T-helper 17 cell (primary cell): ENCODE measurements around the gene MTARC1. TPM values are rescaled to one million over a fixed set of nuclear protein-coding genes. Genes with fewer than 3 reads are reported as not detected.

Experiments
- ATAC-seq: fragments of 150-1000 bp; cut with Tn5 transposase; 2 replicates; pipeline ENCODE4 v1.10.0; 2021; ENCODE audit warnings: mild to moderate bottlenecking, moderate library complexity
- DNase-seq, 3 donors: peaks; one replicate each; pipeline versions ENCODE4 v3.0.0 to v3.0.0-alpha.2; 2020 to 2021
- H3K9me3 ChIP-seq: one replicate; pipeline ENCODE4 v1.7.0; 2013; ENCODE audit warnings: low read length, mild to moderate bottlenecking; ENCODE audit not compliant: control insufficient read depth, poor library complexity, severe bottlenecking
- H3K27ac Mint-ChIP-seq: one replicate; pipeline ENCODE4 v1.8.0; 2022; ENCODE audit warnings: mild to moderate bottlenecking, moderate library complexity, mixed read lengths
- H3K27me3 Mint-ChIP-seq: one replicate; pipeline ENCODE4 v1.8.0; 2022; ENCODE audit warnings: mixed read lengths
- H3K36me3 Mint-ChIP-seq: one replicate; pipeline ENCODE4 v1.8.0; 2022; ENCODE audit warnings: low read depth, mixed read lengths
- H3K4me1 Mint-ChIP-seq: one replicate; pipeline ENCODE4 v1.8.0; 2022; ENCODE audit warnings: mild to moderate bottlenecking, mixed read lengths
- H3K4me3 Mint-ChIP-seq: one replicate; pipeline ENCODE4 v1.8.0; 2022; ENCODE audit warnings: mild to moderate bottlenecking, moderate library complexity, mixed read lengths
- total RNA-seq, 4 donors: library from RNA in 2 of 4; stranded (reverse) in 2 of 4; gene quantifications; one replicate each; pipeline ENCODE4 v1.2.3 and lab custom pipeline; 2022 to 2026

Gene MTARC1
- total RNA-seq, 2 donors from 2014 or later: 0.75 TPM; not detected in 1

- Mint-ChIP-seq H3K4me1 (peaks cover 6% of the 10 kb centered on the region), H3K36me3 (peaks cover 2% of the 10 kb centered on the region), H3K4me3 (no peak overlapping the region), H3K27me3 (peaks cover 64% of the 10 kb centered on the region), H3K27ac (no peak overlapping the region)
- H3K9me3 ChIP-seq: no peaks in the 10 kb centered on the region
- ATAC-seq (no peak), DNase-seq (no peak)
Measured at GRCh38 chr1:220755309-220755708, 31.4 kb upstream of the MTARC1 start.

DNA sequence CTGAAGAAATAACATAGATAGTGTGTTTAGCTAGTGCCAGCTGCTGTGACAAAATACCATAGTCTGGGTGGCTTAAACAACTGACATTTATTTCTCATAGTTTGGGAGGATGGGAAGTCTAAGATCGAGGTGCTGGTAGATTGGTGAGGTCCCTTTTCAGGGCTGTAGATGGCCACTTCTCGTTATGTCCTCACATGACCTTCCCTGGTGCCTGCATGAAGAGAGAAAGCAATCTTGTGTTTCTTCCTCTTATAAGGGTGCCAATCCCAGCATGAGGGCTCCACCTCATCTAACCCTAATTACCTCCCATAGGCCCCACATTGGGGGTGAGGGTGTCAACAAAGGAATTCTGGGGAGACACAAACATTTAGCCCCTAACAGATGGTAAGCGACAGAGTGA, 29.3 kb upstream of the MTARC1 start:
- no peak overlapping the region for H3K4me3 Mint-ChIP-seq
- H3K4me1 Mint-ChIP-seq: peaks cover 2% of the 10 kb centered on the region
- H3K27me3 Mint-ChIP-seq: peaks cover 52% of the 10 kb centered on the region
- no peaks in the 10 kb centered on the region for H3K9me3 ChIP-seq
- peaks cover 2% of the 10 kb centered on the region for H3K36me3 Mint-ChIP-seq
- H3K27ac Mint-ChIP-seq: no peak overlapping the region
- ATAC-seq (no peak), DNase-seq (no peak)

- no peak overlapping the region for H3K4me3 Mint-ChIP-seq
- no peaks in the 10 kb centered on the region for H3K9me3 ChIP-seq
- H3K36me3 Mint-ChIP-seq: peaks cover 2% of the 10 kb centered on the region
- no peak overlapping the region for H3K27ac Mint-ChIP-seq
- DNase-seq: no peak
- peaks cover 57% of the 10 kb centered on the region for H3K27me3 Mint-ChIP-seq
- ATAC-seq: no peak
- H3K4me1 Mint-ChIP-seq: peaks cover 2% of the 10 kb centered on the region
Measured at GRCh38 chr1:220759147-220759546, 27.6 kb upstream of the MTARC1 start.

GRCh38 chr1:220761688-220762427, 24.9 kb upstream of the MTARC1 start:
- H3K9me3 ChIP-seq: no peaks in the 10 kb centered on the region
- no peak overlapping the region for H3K4me3 Mint-ChIP-seq
- peaks cover 36% of the 10 kb centered on the region for H3K27me3 Mint-ChIP-seq
- no peak for DNase-seq
- H3K36me3 Mint-ChIP-seq: peaks cover 2% of the 10 kb centered on the region
- no peak for ATAC-seq
- no peaks in the 10 kb centered on the region for H3K4me1 Mint-ChIP-seq
- H3K27ac Mint-ChIP-seq: no peak overlapping the region

DNA sequence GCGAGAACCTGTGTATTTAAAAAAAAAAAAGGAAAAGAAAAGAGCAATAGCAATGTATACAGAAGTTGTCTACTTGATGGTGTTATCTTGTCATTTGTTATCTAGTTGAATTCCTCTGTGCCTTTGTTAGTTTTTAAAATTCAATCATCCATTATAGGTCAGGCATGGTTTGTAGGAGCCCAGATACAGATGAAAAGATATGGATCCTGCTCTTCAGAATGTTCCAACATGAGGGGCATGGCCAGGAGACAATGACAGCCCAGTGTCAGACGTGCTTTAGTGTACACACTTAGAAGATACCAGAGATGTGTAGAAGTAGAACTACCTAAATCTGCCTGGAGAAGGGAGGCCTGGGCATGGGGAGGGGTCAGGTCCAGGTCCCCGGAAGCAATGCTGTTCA, 22.0 kb upstream of the MTARC1 start:
- DNase-seq (no peak), ATAC-seq (no peak)
- no peaks in the 10 kb centered on the region for H3K9me3 ChIP-seq
- H3K4me3 Mint-ChIP-seq: no peak overlapping the region
- H3K4me1 Mint-ChIP-seq: no peaks in the 10 kb centered on the region
- no peaks in the 10 kb centered on the region for H3K36me3 Mint-ChIP-seq
- H3K27me3 Mint-ChIP-seq: peaks cover 32% of the 10 kb centered on the region
- H3K27ac Mint-ChIP-seq: no peak overlapping the region

GRCh38 chr1:220767312-220768125, 19.2 kb upstream of the MTARC1 start:
- Mint-ChIP-seq H3K4me3 (no peak overlapping the region), H3K27me3 (peaks cover 28% of the 10 kb centered on the region), H3K4me1 (peaks cover 2% of the 10 kb centered on the region), H3K36me3 (no peaks in the 10 kb centered on the region), H3K27ac (no peak overlapping the region)
- DNase-seq (no peak), ATAC-seq (no peak)
- H3K9me3 ChIP-seq: no peaks in the 10 kb centered on the region

DNA sequence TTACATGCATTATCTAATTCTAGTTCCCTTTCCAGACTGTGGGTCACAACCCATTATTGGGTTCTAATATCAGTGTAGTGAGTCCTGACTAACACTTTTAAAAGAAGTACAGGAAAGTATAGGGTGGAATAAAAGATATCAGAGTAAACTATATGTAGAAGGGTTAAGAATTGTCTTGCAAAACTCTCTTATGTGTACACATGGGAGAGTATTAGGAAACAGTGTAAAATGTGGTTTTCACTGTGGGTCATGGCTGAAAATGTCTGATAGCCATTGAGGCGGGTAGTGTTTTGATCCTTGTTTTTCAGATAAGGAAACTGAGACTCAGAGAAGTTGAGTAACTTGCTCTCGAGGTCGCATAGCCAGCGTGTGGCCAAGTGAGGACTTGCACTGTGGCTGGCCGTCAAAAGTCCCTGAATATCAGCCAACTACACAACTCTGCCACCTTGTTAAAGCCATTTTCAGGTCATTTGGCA, 18.5 kb upstream of the MTARC1 start:
- DNase-seq (no peak), ATAC-seq (no peak)
- Mint-ChIP-seq H3K27ac (no peak overlapping the region), H3K4me1 (peaks cover 2% of the 10 kb centered on the region), H3K27me3 (peaks cover 24% of the 10 kb centered on the region), H3K36me3 (no peaks in the 10 kb centered on the region), H3K4me3 (no peak overlapping the region)
- H3K9me3 ChIP-seq: no peaks in the 10 kb centered on the region

GRCh38 chr1:220769205-220769604, 17.5 kb upstream of the MTARC1 start:
- ATAC-seq: no peak
- no peaks in the 10 kb centered on the region for H3K36me3 Mint-ChIP-seq
- no peak for DNase-seq
- H3K9me3 ChIP-seq: no peaks in the 10 kb centered on the region
- no peak overlapping the region for H3K27ac Mint-ChIP-seq
- no peak overlapping the region for H3K4me3 Mint-ChIP-seq
- peaks cover 21% of the 10 kb centered on the region for H3K27me3 Mint-ChIP-seq
- peaks cover 2% of the 10 kb centered on the region for H3K4me1 Mint-ChIP-seq

- ATAC-seq (peak; percentile 72), DNase-seq (no peak)
- H3K27me3 Mint-ChIP-seq: peaks cover 25% of the 10 kb centered on the region
- H3K4me1 Mint-ChIP-seq: peaks cover 6% of the 10 kb centered on the region
- no peak overlapping the region for H3K4me3 Mint-ChIP-seq
- no peak overlapping the region for H3K27ac Mint-ChIP-seq
- H3K36me3 Mint-ChIP-seq: no peaks in the 10 kb centered on the region
- H3K9me3 ChIP-seq: no peaks in the 10 kb centered on the region
Measured at GRCh38 chr1:220770245-220770913, 16.3 kb upstream of the MTARC1 start.

- Mint-ChIP-seq H3K4me1 (peaks cover 9% of the 10 kb centered on the region), H3K36me3 (no peaks in the 10 kb centered on the region), H3K4me3 (no peak overlapping the region), H3K27me3 (peaks cover 37% of the 10 kb centered on the region), H3K27ac (no peak overlapping the region)
- no peaks in the 10 kb centered on the region for H3K9me3 ChIP-seq
- no peak for ATAC-seq
- DNase-seq: no peak
Measured at GRCh38 chr1:220772846-220773245, 13.9 kb upstream of the MTARC1 start.

DNA sequence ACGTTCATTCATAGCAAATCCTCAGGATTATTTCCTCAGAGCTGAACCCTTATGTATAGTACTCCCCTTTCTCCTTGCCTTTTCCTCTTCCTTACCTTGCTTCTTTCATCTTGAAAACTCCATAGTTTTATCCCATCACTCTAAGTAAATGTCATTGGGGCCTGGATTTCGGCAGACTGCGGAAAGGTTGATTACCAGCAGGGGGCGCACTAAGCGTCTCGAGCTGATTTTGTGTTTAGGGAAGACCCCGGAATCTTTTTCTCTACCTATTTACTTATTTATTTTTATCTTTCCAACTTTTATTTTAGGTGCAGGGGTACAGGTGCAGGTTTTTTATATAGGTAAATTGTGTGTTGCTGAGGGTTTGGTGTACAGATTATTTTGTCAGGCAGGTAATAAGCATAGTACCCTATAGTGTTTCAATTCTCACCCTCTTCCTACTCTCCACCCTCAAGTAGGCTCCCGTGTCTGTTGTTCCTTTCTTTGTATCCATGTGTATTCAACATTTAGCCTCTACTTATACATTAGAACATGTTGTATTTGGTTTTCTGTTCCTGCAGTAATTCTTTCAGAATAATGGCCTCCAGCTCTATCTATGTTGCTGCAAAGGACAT, 11.4 kb upstream of the MTARC1 start:
- no peak for DNase-seq
- no peak overlapping the region for H3K27ac Mint-ChIP-seq
- no peak for ATAC-seq
- no peaks in the 10 kb centered on the region for H3K9me3 ChIP-seq
- H3K36me3 Mint-ChIP-seq: no peaks in the 10 kb centered on the region
- peaks cover 24% of the 10 kb centered on the region for H3K27me3 Mint-ChIP-seq
- H3K4me3 Mint-ChIP-seq: no peak overlapping the region
- peaks cover 9% of the 10 kb centered on the region for H3K4me1 Mint-ChIP-seq

- Mint-ChIP-seq H3K27ac (no peak overlapping the region), H3K27me3 (peaks cover 21% of the 10 kb centered on the region), H3K4me3 (no peak overlapping the region), H3K4me1 (peaks cover 9% of the 10 kb centered on the region), H3K36me3 (no peaks in the 10 kb centered on the region)
- DNase-seq: no peak
- ATAC-seq: no peak
- no peaks in the 10 kb centered on the region for H3K9me3 ChIP-seq
Measured at GRCh38 chr1:220776254-220776653, 10.5 kb upstream of the MTARC1 start.
